HAP-1 (cell line): ENCODE data around the gene DNAJB12.

Experiments
- DNase-seq, 2 experiments: peaks; one replicate each; pipeline ENCODE4 v3.0.0-alpha.2; 2016 to 2020; ENCODE audit warnings: low spot score in 2 of 2
- H3K27me3 ChIP-seq: fragments of 250-450 bp; sonication (Bioruptor Pico); 2 replicates; pipeline ENCODE4 v1.5.1; 2020; ENCODE audit warnings: low read depth, mild to moderate bottlenecking, moderate library complexity
- H3K36me3 ChIP-seq: fragments of 250-450 bp; sonication (Bioruptor Pico); replicated peaks from 2 replicates; pipeline ENCODE4 v1.5.1; 2020; ENCODE audit warnings: mild to moderate bottlenecking
- H3K4me1 ChIP-seq: fragments of 250-450 bp; sonication (Bioruptor Pico); 2 replicates; pipeline ENCODE4 v1.5.1; 2020; ENCODE audit warnings: mild to moderate bottlenecking
- H3K4me3 ChIP-seq: fragments of 250-450 bp; sonication (Bioruptor Pico); 2 replicates; pipeline ENCODE4 v1.5.1; 2020; ENCODE audit warnings: mild to moderate bottlenecking, moderate library complexity
- H3K9me3 ChIP-seq: fragments of 250-450 bp; sonication (Bioruptor Pico); 2 replicates; pipeline ENCODE4 v1.5.1; 2020; ENCODE audit warnings: mild to moderate bottlenecking, moderate library complexity
- in situ Hi-C: fragments of 300-500 bp; cut with MboI; formaldehyde crosslinking; loops from 3 replicates; pipeline ENCODE4 v1.14.3; 2020; ENCODE audit warnings: low sequenced_read_pairs, inconsistent platforms, mixed read lengths

DNAJB12 gene

GRCh38 chr10:72344932-72345331 lies 9.8 kb downstream of the DNAJB12 start:
- no peak for DNase-seq
- H3K27me3 ChIP-seq = no peaks in the 10 kb centered on the region
- no peaks in the 10 kb centered on the region for H3K4me1 ChIP-seq
- H3K4me3 ChIP-seq = no peak overlapping the region
- peaks cover 9% of the 10 kb centered on the region for H3K36me3 ChIP-seq
- H3K9me3 ChIP-seq = no peaks in the 10 kb centered on the region
- in situ Hi-C loops = loop anchor here (25.0 kb wide), 1 partner anchor 433 kb away; no protein-coding TSS in a partner anchor

GRCh38 chr10:72342911-72343310 lies 11.8 kb downstream of the DNAJB12 start:
- no peak for DNase-seq
- peaks cover 13% of the 10 kb centered on the region for H3K36me3 ChIP-seq
- in situ Hi-C loops = loop anchor here (25.0 kb wide), 1 partner anchor 431 kb away; no protein-coding TSS in a partner anchor

GRCh38 chr10:72340510-72341261 lies 14.0 kb downstream of the DNAJB12 start:
- H3K4me3 ChIP-seq = no peak overlapping the region
- in situ Hi-C loops = loop anchor here (25.0 kb wide), 1 partner anchor 428 kb away; no protein-coding TSS in a partner anchor
- no peaks in the 10 kb centered on the region for H3K9me3 ChIP-seq
- H3K36me3 ChIP-seq = peaks cover 34% of the 10 kb centered on the region
- H3K27me3 ChIP-seq = no peaks in the 10 kb centered on the region
- peaks cover 3% of the 10 kb centered on the region for H3K4me1 ChIP-seq
- DNase-seq = peak; percentile 65 to 88

More at GRCh38 chr10:72342911-72343310, 11.8 kb downstream of the DNAJB12 start:
- Histone ChIP-seq H3K4me1 (no peaks in the 10 kb centered on the region), H3K9me3 (no peaks in the 10 kb centered on the region), H3K27me3 (no peaks in the 10 kb centered on the region), H3K4me3 (no peak overlapping the region)

- no peak overlapping the region for H3K4me3 ChIP-seq
- no peaks in the 10 kb centered on the region for H3K9me3 ChIP-seq
- peaks cover 51% of the 10 kb centered on the region for H3K36me3 ChIP-seq
- H3K27me3 ChIP-seq = no peaks in the 10 kb centered on the region
- peaks cover 8% of the 10 kb centered on the region for H3K4me1 ChIP-seq
- no peak for DNase-seq
- in situ Hi-C loops = loop anchor here (10.0 to 25.0 kb wide), 2 partner anchors 426 to 1023 kb away; partner anchors contain the start of gene SLC29A3
Observed at GRCh38 chr10:72338180-72338579, 16.5 kb downstream of the DNAJB12 start.

GRCh38 chr10:72337722-72338121 lies 17.0 kb downstream of the DNAJB12 start:
- no peaks in the 10 kb centered on the region for H3K9me3 ChIP-seq
- in situ Hi-C loops = loop anchor here (10.0 to 25.0 kb wide), 2 partner anchors 425 to 1023 kb away; partner anchors contain the start of gene SLC29A3
- H3K27me3 ChIP-seq = no peaks in the 10 kb centered on the region
- H3K4me1 ChIP-seq = peaks cover 8% of the 10 kb centered on the region
- DNase-seq = no peak
- no peak overlapping the region for H3K4me3 ChIP-seq
- H3K36me3 ChIP-seq = peaks cover 51% of the 10 kb centered on the region

GRCh38 chr10:72337039-72337629 lies 17.6 kb downstream of the DNAJB12 start:
- peaks cover 8% of the 10 kb centered on the region for H3K4me1 ChIP-seq
- in situ Hi-C loops = loop anchor here (10.0 to 25.0 kb wide), 2 partner anchors 425 to 1022 kb away; partner anchors contain the start of gene SLC29A3
- no peaks in the 10 kb centered on the region for H3K27me3 ChIP-seq
- no peak overlapping the region for H3K4me3 ChIP-seq
- H3K9me3 ChIP-seq = no peaks in the 10 kb centered on the region
- peak; percentile 44 to 87 for DNase-seq
- H3K36me3 ChIP-seq = peaks cover 51% of the 10 kb centered on the region

- Histone ChIP-seq H3K27me3 (no peaks in the 10 kb centered on the region), H3K4me3 (no peak overlapping the region), H3K4me1 (peaks cover 8% of the 10 kb centered on the region), H3K36me3 (peaks cover 48% of the 10 kb centered on the region), H3K9me3 (no peaks in the 10 kb centered on the region)
- DNase-seq = no peak
- in situ Hi-C loops = loop anchor here (10.0 to 25.0 kb wide), 2 partner anchors 424 to 1022 kb away; partner anchors contain the start of gene SLC29A3
Observed at GRCh38 chr10:72336259-72337038, 18.3 kb downstream of the DNAJB12 start.

GRCh38 chr10:72335394-72336258 lies 19.1 kb downstream of the DNAJB12 start:
- H3K4me3 ChIP-seq = no peak overlapping the region
- peaks cover 8% of the 10 kb centered on the region for H3K4me1 ChIP-seq
- in situ Hi-C loops = loop anchor here (10.0 to 25.0 kb wide), 2 partner anchors 423 to 1021 kb away; partner anchors contain the start of gene SLC29A3
- no peaks in the 10 kb centered on the region for H3K27me3 ChIP-seq
- no peaks in the 10 kb centered on the region for H3K9me3 ChIP-seq
- peaks cover 45% of the 10 kb centered on the region for H3K36me3 ChIP-seq
- no peak for DNase-seq

GRCh38 chr10:72334825-72335393 lies 19.8 kb downstream of the DNAJB12 start:
- Histone ChIP-seq H3K4me1 (peaks cover 8% of the 10 kb centered on the region), H3K9me3 (no peaks in the 10 kb centered on the region), H3K36me3 (peaks cover 41% of the 10 kb centered on the region), H3K27me3 (no peaks in the 10 kb centered on the region), H3K4me3 (no peak overlapping the region)
- in situ Hi-C loops = loop anchor here (10.0 to 25.0 kb wide), 2 partner anchors 423 to 1020 kb away; partner anchors contain the start of gene SLC29A3
- no peak for DNase-seq

GRCh38 chr10:72334196-72334824 lies 20.4 kb downstream of the DNAJB12 start:
- in situ Hi-C loops = loop anchor here (10.0 to 25.0 kb wide), 2 partner anchors 422 to 1020 kb away; partner anchors contain the start of gene SLC29A3
- Histone ChIP-seq H3K4me1 (peaks cover 8% of the 10 kb centered on the region), H3K4me3 (no peak overlapping the region), H3K27me3 (no peaks in the 10 kb centered on the region), H3K36me3 (peaks cover 40% of the 10 kb centered on the region), H3K9me3 (no peaks in the 10 kb centered on the region)
- DNase-seq = peak; percentile 50 to 66

GRCh38 chr10:72333112-72334015 lies 21.4 kb downstream of the DNAJB12 start:
- H3K4me3 ChIP-seq = no peak overlapping the region
- H3K9me3 ChIP-seq = no peaks in the 10 kb centered on the region
- H3K27me3 ChIP-seq = no peaks in the 10 kb centered on the region
- peaks cover 40% of the 10 kb centered on the region for H3K36me3 ChIP-seq
- no peak for DNase-seq
- peaks cover 8% of the 10 kb centered on the region for H3K4me1 ChIP-seq
- in situ Hi-C loops = loop anchor here (10.0 to 25.0 kb wide), 2 partner anchors 421 to 1019 kb away; partner anchors contain the start of gene SLC29A3
